B cell (primary cell): ENCODE measurements around the gene G2E3. TPM values are rescaled to one million over a fixed set of nuclear protein-coding genes. Genes with fewer than 3 reads are reported as not detected.
"Not testable (repeated sequence)": the region's sequence is repeated elsewhere in the genome, so short reads cannot be mapped to it uniquely, and the experiment has no call there.

Experiments
- ATAC-seq: fragments of 200-7000 bp; cut with Tn5 transposase; one replicate; pipeline ENCODE4 v1.10.0; 2021; ENCODE audit warnings: low read depth, mild to moderate bottlenecking, moderate number of reproducible peaks, moderate library complexity
- CTCF ChIA-PET: fragments of 350-600 bp; sonication (Branson Sonifier 250); formaldehyde crosslinking; loops from one replicate; lab custom pipeline; 2021; ENCODE audit warnings: antibody characterized with exemption, inconsistent platforms; lab: Charles Lee
- POLR2A ChIA-PET: fragments of 350-600 bp; sonication (Branson Sonifier 250); formaldehyde crosslinking; loops from one replicate; lab custom pipeline; 2021; ENCODE audit warnings: antibody characterized with exemption; lab: Charles Lee
- DNase-seq: peaks from one replicate; pipeline ENCODE4 v3.0.0; 2013
- H2AFZ ChIP-seq: 2 replicates; pipeline ENCODE4 v1.6.1; 2012; ENCODE audit warnings: mild to moderate bottlenecking, low read depth, low read length; ENCODE audit not compliant: insufficient read depth, poor library complexity, severe bottlenecking
- H3K27ac ChIP-seq, 2 donors: 1 replicate in 1 of 2; 2 replicates in 1 of 2; pipeline ENCODE4 v1.5.1; 2012 to 2013; ENCODE audit warnings: low read length in 2 of 2, mild to moderate bottlenecking in 2 of 2, moderate library complexity in 1 of 2
- H3K27me3 ChIP-seq, 4 experiments: fragments of 200-600 bp in 1 of 4; sonication (generic) in 1 of 4; replicated peaks in 1 of 4; 1 replicate in 2 of 4; 2 replicates in 2 of 4; pipeline versions ENCODE4 v1.6.1 to v1.7.0; 2013 to 2016; ENCODE audit warnings: low read length in 3 of 4, mild to moderate bottlenecking in 2 of 4, mixed read lengths in 1 of 4, moderate library complexity in 1 of 4; ENCODE audit not compliant: insufficient read depth in 4 of 4, control insufficient read depth in 3 of 4; ENCODE audit errors: control extremely low read depth in 1 of 4
- H3K36me3 ChIP-seq, 2 experiments: replicated peaks in 1 of 2; 1 replicate in 1 of 2; 2 replicates in 1 of 2; pipeline versions ENCODE4 v1.6.1 to v1.7.1; 2013; ENCODE audit warnings: low read length in 1 of 2; ENCODE audit not compliant: insufficient read depth in 2 of 2, control insufficient read depth in 1 of 2; ENCODE audit errors: control extremely low read depth in 1 of 2, extremely low read depth in 1 of 2
- H3K4me1 ChIP-seq, 2 donors: fragments of 200-600 bp in 1 of 2; sonication (generic) in 1 of 2; 1 replicate in 1 of 2; 2 replicates in 1 of 2; pipeline versions ENCODE4 v1.5.1 to v1.6.1; 2013 to 2017; ENCODE audit warnings: low read length in 2 of 2; ENCODE audit not compliant: control insufficient read depth in 2 of 2, insufficient read depth in 2 of 2
- H3K4me2 ChIP-seq: replicated peaks from 2 replicates; pipeline ENCODE3; 2012; ENCODE audit warnings: mild to moderate bottlenecking, low read depth, low read length; ENCODE audit not compliant: poor library complexity, severe bottlenecking
- H3K4me3 ChIP-seq, 5 experiments: fragments of 200-600 bp in 1 of 5; sonication (generic) in 1 of 5; 1 replicate in 3 of 5; 2 replicates in 2 of 5; pipeline versions ENCODE4 v1.5.1 to v1.7.0; 2011 to 2016; ENCODE audit warnings: low read length in 4 of 5, mild to moderate bottlenecking in 4 of 5, low read depth in 2 of 5, control low read depth in 1 of 5, moderate library complexity in 1 of 5; ENCODE audit not compliant: insufficient read depth in 1 of 5; ENCODE audit errors: control extremely low read depth in 1 of 5, extremely low read depth in 1 of 5
- H3K79me2 ChIP-seq: fragments of 200-600 bp; sonication (generic); one replicate; pipeline ENCODE4 v1.6.0; 2016; ENCODE audit warnings: low read length; ENCODE audit not compliant: control insufficient read depth, insufficient read depth
- H3K9ac ChIP-seq: fragments of 200-600 bp; sonication (generic); 2 replicates; pipeline ENCODE4 v1.6.1; 2017; ENCODE audit warnings: mild to moderate bottlenecking, low read length, moderate library complexity
- H3K9me3 ChIP-seq, 3 donors: one replicate each; pipeline versions ENCODE4 v1.6.1 to v1.7.1; 2013; ENCODE audit warnings: low read length in 2 of 3; ENCODE audit not compliant: control insufficient read depth in 2 of 3, insufficient read depth in 1 of 3; ENCODE audit errors: control extremely low read depth in 1 of 3
- H4K20me1 ChIP-seq: 2 replicates; pipeline ENCODE4 v1.6.0; 2012; ENCODE audit warnings: mild to moderate bottlenecking, low read length; ENCODE audit not compliant: insufficient read depth, control insufficient read depth, poor library complexity, severe bottlenecking
- H3K27ac Mint-ChIP-seq: one replicate; pipeline ENCODE4 v1.8.0; 2021; ENCODE audit warnings: mixed read lengths
- H3K27me3 Mint-ChIP-seq: one replicate; pipeline ENCODE4 v1.8.0; 2021; ENCODE audit warnings: mixed read lengths
- H3K4me1 Mint-ChIP-seq: one replicate; pipeline ENCODE4 v1.8.0; 2021; ENCODE audit warnings: mixed read lengths
- H3K4me3 Mint-ChIP-seq: one replicate; pipeline ENCODE4 v1.8.0; 2021; ENCODE audit warnings: mixed read lengths
- H3K9me3 Mint-ChIP-seq: one replicate; pipeline ENCODE4 v1.8.0; 2022; ENCODE audit warnings: mixed read lengths; ENCODE audit not compliant: insufficient read depth
- EZH2 ChIP-seq: IDR thresholded peaks from 2 replicates; pipeline ENCODE4 v1.6.1; 2012; ENCODE audit warnings: borderline replicate concordance, low read depth, mild to moderate bottlenecking, moderate library complexity, low read length; ENCODE audit not compliant: insufficient read depth, poor library complexity, severe bottlenecking
- WGBS: methylation state at CpG from one replicate; pipeline ENCODE4 v1.1.5; 2013; ENCODE audit warnings: missing lambda C conversion rate; ENCODE audit not compliant: insufficient coverage; 5-methylcytosine and 5-hydroxymethylcytosine counted together
- intact Hi-C: fragments of 100-400 bp; cut with micrococcal nuclease; formaldehyde crosslinking; loops from one replicate; pipeline ENCODE4 v1.10.0; 2022
- polyA plus RNA-seq: library from polyadenylated mRNA; depleted of rRNA; stranded (reverse); fragments of >200 nt; gene quantifications from 2 replicates; pipeline ENCODE4 v1.2.3, GENCODE V29; 2012
- total RNA-seq, 2 donors: library from RNA; stranded (reverse); fragments of 120-200 nt in 1 of 2; gene quantifications; 1 replicate in 1 of 2; 2 replicates in 1 of 2; pipeline versions ENCODE4 v1.2.3 to v1.2.4, GENCODE V29; 2013 to 2022
- TF ChIP-seq, protein P1 (sequence below): fragments of 200-600 bp; IDR thresholded peaks from one replicate; pipeline ENCODE4 v1.8.0; 2022; ENCODE audit warnings: antibody characterized with exemption, mild to moderate bottlenecking

The G2E3 gene
- total and polyA plus RNA-seq, 2 donors (not counting 1 experiment from before 2014, with no cell fraction given) = 6.2 to 29.2 TPM

DNA sequence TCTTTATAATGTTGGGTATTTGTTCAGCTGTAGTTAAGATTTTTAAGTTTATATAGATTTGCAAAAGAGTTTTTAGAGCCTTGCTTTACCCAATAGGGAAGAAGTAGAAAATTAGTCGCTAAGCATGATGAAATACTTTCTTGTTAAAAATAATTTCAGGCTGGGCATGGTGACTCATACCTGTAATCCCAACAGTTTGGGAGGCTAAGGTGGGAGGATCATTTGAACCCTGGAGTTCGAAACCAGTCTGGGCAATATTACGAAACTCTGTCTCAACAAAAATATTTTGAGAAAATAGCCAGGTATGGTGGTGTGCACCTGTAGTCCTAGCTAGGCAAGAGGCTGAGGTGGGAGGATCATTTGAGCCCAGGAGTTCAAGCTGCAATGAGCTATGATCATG lies 44.4 kb downstream of the G2E3 start:
- Histone ChIP-seq H3K79me2 (no peaks in the 10 kb centered on the region), H3K4me1 (no peaks in the 10 kb centered on the region), H3K36me3 (peaks cover 1 to 47% of the 10 kb centered on the region in 2 experiments), H3K9me3 (no peaks in the 10 kb centered on the region), H3K27ac (no peak overlapping the region), H2AFZ (no peak overlapping the region), H4K20me1 (no peaks in the 10 kb centered on the region), H3K9ac (no peak overlapping the region), H3K27me3 (no peaks in the 10 kb centered on the region), H3K4me2 (no peak overlapping the region), H3K4me3 (no peak overlapping the region)
- no peaks in the 10 kb centered on the region for H3K4me1 Mint-ChIP-seq
- no peaks in the 10 kb centered on the region for H3K9me3 Mint-ChIP-seq
- ChIA-PET CTCF (interaction anchor here (0.8 kb wide), 1 partner anchor 53 kb away, joined by 3 read pairs; no protein-coding TSS in a partner anchor), POLR2A (no interaction called here)
- WGBS = 100% methylated on average over 1 of the region's 3 CpGs
- TF ChIP-seq EZH2 = no peak
- TF ChIP-seq, protein P1, sequence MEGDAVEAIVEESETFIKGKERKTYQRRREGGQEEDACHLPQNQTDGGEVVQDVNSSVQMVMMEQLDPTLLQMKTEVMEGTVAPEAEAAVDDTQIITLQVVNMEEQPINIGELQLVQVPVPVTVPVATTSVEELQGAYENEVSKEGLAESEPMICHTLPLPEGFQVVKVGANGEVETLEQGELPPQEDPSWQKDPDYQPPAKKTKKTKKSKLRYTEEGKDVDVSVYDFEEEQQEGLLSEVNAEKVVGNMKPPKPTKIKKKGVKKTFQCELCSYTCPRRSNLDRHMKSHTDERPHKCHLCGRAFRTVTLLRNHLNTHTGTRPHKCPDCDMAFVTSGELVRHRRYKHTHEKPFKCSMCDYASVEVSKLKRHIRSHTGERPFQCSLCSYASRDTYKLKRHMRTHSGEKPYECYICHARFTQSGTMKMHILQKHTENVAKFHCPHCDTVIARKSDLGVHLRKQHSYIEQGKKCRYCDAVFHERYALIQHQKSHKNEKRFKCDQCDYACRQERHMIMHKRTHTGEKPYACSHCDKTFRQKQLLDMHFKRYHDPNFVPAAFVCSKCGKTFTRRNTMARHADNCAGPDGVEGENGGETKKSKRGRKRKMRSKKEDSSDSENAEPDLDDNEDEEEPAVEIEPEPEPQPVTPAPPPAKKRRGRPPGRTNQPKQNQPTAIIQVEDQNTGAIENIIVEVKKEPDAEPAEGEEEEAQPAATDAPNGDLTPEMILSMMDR = no peak
- intact Hi-C loops = no loop called here
- no peak overlapping the region for H3K4me3 Mint-ChIP-seq
- no peaks in the 10 kb centered on the region for H3K27me3 Mint-ChIP-seq
- DNase-seq = no peak
- H3K27ac Mint-ChIP-seq = no peak overlapping the region
- ATAC-seq = no peak

DNA sequence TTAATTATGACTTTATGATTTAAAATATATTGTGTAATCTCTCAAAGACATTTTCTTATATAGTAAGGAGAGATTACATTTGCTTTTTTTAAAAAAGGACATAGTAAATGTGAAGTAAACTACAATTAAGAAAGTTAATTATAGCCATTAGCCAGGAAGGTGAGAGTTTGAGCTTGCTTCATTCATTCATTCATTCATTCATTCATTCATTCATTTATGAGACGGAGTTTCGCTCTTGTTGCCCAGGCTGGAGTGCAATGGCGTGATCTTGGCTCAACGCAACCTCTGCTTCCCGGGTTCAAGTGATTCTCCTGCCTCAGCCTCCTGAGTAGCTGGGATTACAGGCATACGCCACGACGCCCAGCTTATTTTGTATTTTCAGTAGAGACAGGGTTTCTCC lies 45.7 kb downstream of the G2E3 start:
- DNase-seq, H3K9me3 ChIP-seq, H3K9ac ChIP-seq, H3K27ac ChIP-seq, intact Hi-C loops, CTCF ChIA-PET, H3K4me1 Mint-ChIP-seq, H2AFZ ChIP-seq, H3K4me1 ChIP-seq, H3K79me2 ChIP-seq, H3K9me3 Mint-ChIP-seq, H3K4me3 ChIP-seq, H3K27me3 Mint-ChIP-seq, H3K27me3 ChIP-seq, H3K4me2 ChIP-seq, POLR2A ChIA-PET, H4K20me1 ChIP-seq, H3K27ac Mint-ChIP-seq, H3K4me3 Mint-ChIP-seq, ATAC-seq: not testable (repeated sequence)
- H3K36me3 ChIP-seq = peaks cover 1 to 45% of the 10 kb centered on the region in 2 experiments
- 100% methylated on average over 8 of the region's 8 CpGs for WGBS
